ENCODE measurements around the gene NADSYN1. TPM values are rescaled to one million over a fixed set of nuclear protein-coding genes. Genes with fewer than 3 reads are reported as not detected.

Gene NADSYN1
- total and polyA plus RNA-seq, 2 experiments from 2014 or later = 42.0 to 50.4 TPM

DNA sequence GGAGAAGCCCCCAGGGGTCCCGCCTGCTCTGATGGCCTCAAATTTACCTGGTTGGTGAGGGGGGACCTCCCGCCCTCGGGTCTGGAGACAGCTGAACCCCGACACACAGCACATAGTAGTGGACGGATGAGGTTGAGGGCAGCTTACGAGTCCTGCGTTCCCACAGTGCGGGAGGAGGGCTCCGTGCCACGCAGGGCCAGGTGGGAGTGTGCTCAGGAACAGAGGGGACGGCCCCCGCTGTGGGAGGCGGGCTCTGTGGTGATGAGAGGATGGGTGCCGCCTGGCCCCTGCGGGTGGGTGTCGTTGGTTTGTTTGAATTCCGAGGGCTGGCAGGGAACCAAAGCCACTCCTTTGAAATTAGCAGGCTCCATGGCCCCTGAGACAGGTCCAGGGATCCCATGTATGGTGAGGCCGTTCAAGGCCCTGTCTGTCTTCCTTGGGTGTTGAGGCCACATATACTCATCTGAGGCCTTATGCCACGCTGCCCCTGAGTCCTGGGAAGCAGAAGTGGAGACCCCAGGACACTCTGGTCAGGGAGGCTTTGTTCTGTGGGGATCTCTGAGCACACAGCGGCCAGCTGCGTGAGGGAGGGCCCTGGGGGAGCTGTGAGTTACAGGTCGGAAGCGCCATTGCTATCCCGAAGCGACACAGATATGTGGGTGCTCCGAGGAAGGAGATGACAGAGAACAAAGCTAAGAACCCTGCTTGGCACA lies 21.9 kb downstream of the NADSYN1 start:
- H3K36me3 ChIP-seq (ENCODE audit: low read depth) = peaks cover 1% of the 10 kb centered on the region; the same call in 1 of the 2 replicates
- H3K9me3 ChIP-seq (ENCODE audit: low read depth) = no peaks in the 10 kb centered on the region
- no peak overlapping the region for H3K27ac ChIP-seq
- H3K4me2 ChIP-seq (ENCODE audit: unreplicated experiment) = no peak overlapping the region
- TF ChIP-seq EZH2 (IDR thresholded peaks at IDR 0.05; ENCODE audit: insufficient read depth, poor library complexity, severe bottlenecking) (no peak), EZH2phosphoT487 (IDR thresholded peaks at IDR 0.05; ENCODE audit: insufficient read depth, low read depth) (no peak)
- no peaks in the 10 kb centered on the region for H3F3A ChIP-seq (ENCODE audit: insufficient read depth)
- no peaks in the 10 kb centered on the region for H4K20me1 ChIP-seq (ENCODE audit: insufficient read depth)
- H3K27me3 ChIP-seq (replicated peaks; ENCODE audit: insufficient read depth) = no peaks in the 10 kb centered on the region
- H3K9ac ChIP-seq = no peak overlapping the region
- in situ Hi-C loops (cut with MboI) = no loop called here
- H2AFZ ChIP-seq = no peak overlapping the region
- H3K9me2 ChIP-seq (ENCODE audit: insufficient read depth) = no peaks in the 10 kb centered on the region
- DNase-seq = no peak
- H3K79me2 ChIP-seq (ENCODE audit: insufficient read depth) = no peaks in the 10 kb centered on the region
- H3K4me3 ChIP-seq = no peak overlapping the region
- 88 to 90% methylated on average over 26 of the region's 26 CpGs for WGBS, 2 experiments (ENCODE audit: low coverage in 1 of 2, low lambda C conversion rate in 2 of 2, missing lambda C conversion rate in 2 of 2)
- H3K4me1 ChIP-seq (ENCODE audit: insufficient read depth) = no peaks in the 10 kb centered on the region

DNA sequence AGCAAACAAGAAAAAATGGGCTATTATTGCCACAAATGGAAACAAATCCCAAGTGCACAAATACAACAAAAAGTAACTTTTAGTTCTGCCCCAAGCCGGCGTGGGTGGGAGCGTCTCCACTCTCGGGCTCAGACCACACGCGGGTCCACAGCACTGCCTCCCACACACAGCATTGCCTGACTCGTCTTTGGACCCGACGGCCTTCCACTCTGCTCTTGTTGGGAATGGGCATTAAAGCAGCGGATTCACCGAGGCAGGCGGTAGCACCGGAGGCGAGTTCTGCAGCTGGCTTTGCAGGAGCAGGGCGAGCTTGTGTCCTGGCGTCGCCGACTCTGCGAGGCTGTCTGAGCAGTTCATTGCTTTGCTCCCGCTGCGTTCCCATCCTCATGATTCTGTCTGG lies 23.0 kb downstream of the NADSYN1 start:
- 94 to 96% methylated on average over 21 of the region's 21 CpGs for WGBS, 2 experiments (ENCODE audit: low coverage in 1 of 2, low lambda C conversion rate in 2 of 2, missing lambda C conversion rate in 2 of 2)
- H3K36me3 ChIP-seq (ENCODE audit: low read depth) = peaks cover 7% of the 10 kb centered on the region; the same call in 1 of the 2 replicates
- DNase-seq = no peak
- no peaks in the 10 kb centered on the region for H3K9me2 ChIP-seq (ENCODE audit: insufficient read depth)
- no peak overlapping the region for H2AFZ ChIP-seq
- H3K4me3 ChIP-seq = no peak overlapping the region
- no peaks in the 10 kb centered on the region for H4K20me1 ChIP-seq (ENCODE audit: insufficient read depth)
- no peak overlapping the region for H3K4me2 ChIP-seq (ENCODE audit: unreplicated experiment)
- no peak overlapping the region for H3K9ac ChIP-seq
- no peaks in the 10 kb centered on the region for H3K9me3 ChIP-seq (ENCODE audit: low read depth)
- no peak overlapping the region for H3K27ac ChIP-seq
- no peaks in the 10 kb centered on the region for H3K27me3 ChIP-seq (replicated peaks; ENCODE audit: insufficient read depth)
- no peaks in the 10 kb centered on the region for H3K4me1 ChIP-seq (ENCODE audit: insufficient read depth)
- in situ Hi-C loops (cut with MboI) = no loop called here
- TF ChIP-seq EZH2 (IDR thresholded peaks at IDR 0.05; ENCODE audit: insufficient read depth, poor library complexity, severe bottlenecking) (no peak), EZH2phosphoT487 (IDR thresholded peaks at IDR 0.05; ENCODE audit: insufficient read depth, low read depth) (no peak)
- no peaks in the 10 kb centered on the region for H3K79me2 ChIP-seq (ENCODE audit: insufficient read depth)
- H3F3A ChIP-seq (ENCODE audit: insufficient read depth) = no peaks in the 10 kb centered on the region

DNA sequence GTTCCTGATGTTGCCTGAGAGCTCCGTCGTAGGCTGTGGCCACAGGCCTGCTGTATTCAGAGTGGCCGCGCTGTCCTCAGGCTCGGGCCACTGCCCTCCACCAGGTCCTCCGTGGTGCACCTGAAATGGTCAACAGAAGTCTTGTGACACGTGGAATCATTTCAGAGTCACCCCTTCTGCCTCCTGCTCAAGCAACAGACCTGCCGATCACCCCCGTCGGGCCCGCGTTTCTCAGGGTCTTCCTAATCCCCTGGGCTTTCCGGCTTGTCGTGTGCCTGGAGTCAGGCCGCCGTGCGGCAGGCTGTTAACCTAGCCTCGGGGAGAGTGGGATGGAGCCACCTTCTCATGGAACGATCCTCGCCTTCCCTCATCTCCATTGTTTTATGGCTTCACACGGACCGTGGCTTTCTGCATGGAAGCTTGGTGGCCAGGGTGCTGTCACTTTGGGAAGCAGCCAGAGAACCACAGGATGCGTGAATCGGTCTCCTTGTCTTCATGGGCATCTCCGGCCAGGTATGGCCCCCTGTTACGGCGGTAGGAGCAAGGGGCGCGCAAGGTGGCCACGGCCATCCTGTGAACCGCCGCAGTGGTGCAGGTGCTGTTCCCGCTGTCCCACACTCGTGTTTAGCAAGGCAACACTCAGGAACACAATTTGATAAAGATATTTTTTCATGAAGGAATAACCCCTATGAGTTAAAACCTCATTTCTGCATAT lies 24.1 kb downstream of the NADSYN1 start:
- Histone ChIP-seq H3K9me3 (ENCODE audit: low read depth) (no peaks in the 10 kb centered on the region), H3K4me1 (ENCODE audit: insufficient read depth) (no peaks in the 10 kb centered on the region), H3K4me2 (ENCODE audit: unreplicated experiment) (no peak overlapping the region), H3F3A (ENCODE audit: insufficient read depth) (no peaks in the 10 kb centered on the region), H3K4me3 (no peak overlapping the region), H3K27me3 (replicated peaks; ENCODE audit: insufficient read depth) (no peaks in the 10 kb centered on the region), H2AFZ (no peak overlapping the region), H4K20me1 (ENCODE audit: insufficient read depth) (no peaks in the 10 kb centered on the region), H3K9me2 (ENCODE audit: insufficient read depth) (no peaks in the 10 kb centered on the region), H3K27ac (no peak overlapping the region), H3K36me3 (ENCODE audit: low read depth) (peaks cover 7% of the 10 kb centered on the region; the same call in 1 of the 2 replicates), H3K79me2 (ENCODE audit: insufficient read depth) (no peaks in the 10 kb centered on the region), H3K9ac (no peak overlapping the region)
- no peak for DNase-seq
- no peak for TF ChIP-seq EZH2 (IDR thresholded peaks at IDR 0.05; ENCODE audit: insufficient read depth, poor library complexity, severe bottlenecking)
- no peak for TF ChIP-seq EZH2phosphoT487 (IDR thresholded peaks at IDR 0.05; ENCODE audit: insufficient read depth, low read depth)
- WGBS, 2 experiments (ENCODE audit: low coverage in 1 of 2, low lambda C conversion rate in 2 of 2, missing lambda C conversion rate in 2 of 2) = 90 to 94% methylated on average over 34 of the region's 34 CpGs
- in situ Hi-C loops (cut with MboI) = no loop called here

DNA sequence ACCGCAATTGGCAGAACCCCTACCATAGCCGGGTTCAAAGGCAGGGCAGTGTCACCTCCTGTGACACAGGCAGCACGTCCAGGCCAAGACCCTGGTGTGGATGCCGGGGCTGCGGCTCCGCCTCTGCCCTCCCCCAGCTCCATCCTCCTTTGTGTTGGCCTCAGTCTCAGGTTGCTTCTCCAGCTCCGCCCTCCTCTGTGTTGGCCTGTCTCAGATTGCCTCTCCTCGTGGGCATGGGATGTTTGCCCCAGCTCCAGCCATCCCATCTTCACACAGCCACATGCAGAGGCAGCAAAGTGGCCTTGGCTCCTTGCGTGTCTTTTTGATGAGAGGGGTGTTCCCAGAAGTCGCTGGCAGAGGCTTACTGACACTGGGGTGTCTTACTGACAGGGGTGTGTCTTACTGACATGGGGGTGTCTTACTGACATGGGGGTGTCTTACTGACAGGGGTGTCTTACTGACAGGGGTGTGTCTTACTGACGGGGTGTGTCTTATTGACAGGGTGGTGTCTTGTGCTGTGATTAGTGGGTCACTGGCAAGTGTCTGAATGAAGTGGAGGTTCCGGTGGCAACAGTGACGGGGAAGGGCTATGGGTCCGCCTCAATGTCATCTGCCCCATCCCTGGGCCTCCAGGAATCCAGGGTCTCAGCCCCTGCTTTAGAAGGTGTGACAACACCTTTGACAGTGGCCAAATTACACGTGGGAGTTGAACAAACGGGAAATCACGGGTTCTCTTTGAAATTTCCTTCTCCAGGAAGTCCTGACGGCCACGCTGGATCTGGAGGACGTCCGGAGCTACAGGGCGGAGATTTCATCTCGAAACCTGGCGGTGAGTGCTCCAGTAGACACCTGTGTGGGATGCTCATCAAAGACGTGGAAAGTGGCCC lies 24.9 kb downstream of the NADSYN1 start:
- no peaks in the 10 kb centered on the region for H4K20me1 ChIP-seq (ENCODE audit: insufficient read depth)
- WGBS, 2 experiments (ENCODE audit: low coverage in 1 of 2, low lambda C conversion rate in 2 of 2, missing lambda C conversion rate in 2 of 2) = 81% methylated on average over 24 to 25 of the region's 25 CpGs

More for the DNA sequence above, 24.9 kb downstream of the NADSYN1 start:
- Histone ChIP-seq H3K4me3 (no peak overlapping the region), H3K4me2 (ENCODE audit: unreplicated experiment) (no peak overlapping the region), H3K9me3 (ENCODE audit: low read depth) (no peaks in the 10 kb centered on the region), H3K79me2 (ENCODE audit: insufficient read depth) (no peaks in the 10 kb centered on the region), H3K4me1 (ENCODE audit: insufficient read depth) (no peaks in the 10 kb centered on the region), H3K27me3 (replicated peaks; ENCODE audit: insufficient read depth) (no peaks in the 10 kb centered on the region), H3F3A (ENCODE audit: insufficient read depth) (no peaks in the 10 kb centered on the region), H2AFZ (no peak overlapping the region), H3K9me2 (ENCODE audit: insufficient read depth) (no peaks in the 10 kb centered on the region), H3K9ac (no peak overlapping the region), H3K27ac (no peak overlapping the region), H3K36me3 (ENCODE audit: low read depth) (peaks cover 7% of the 10 kb centered on the region; the same call in 1 of the 2 replicates)
- in situ Hi-C loops (cut with MboI) = no loop called here
- DNase-seq = no peak
- TF ChIP-seq EZH2 (IDR thresholded peaks at IDR 0.05; ENCODE audit: insufficient read depth, poor library complexity, severe bottlenecking) = no peak
- TF ChIP-seq EZH2phosphoT487 (IDR thresholded peaks at IDR 0.05; ENCODE audit: insufficient read depth, low read depth) = no peak
